ENCODE measurements around the gene ENTR1.

The ENTR1 gene

GRCh38 chr9:136355616-136356557 is 54.5 kb downstream of the ENTR1 start:
- TF ChIP-seq KLF8 (tag by site-specific recombination; IDR thresholded peaks at IDR 0.05) (peak; percentile 43; the same call in 1 of the 2 replicates), BCL11B (tag by site-specific recombination; IDR thresholded peaks at IDR 0.05; ENCODE audit: low read depth) (peak; percentile 82), ZFHX2 (tag by site-specific recombination; conservative IDR thresholded peaks at IDR 0.05) (peak; percentile 33; the same call in 1 of the 2 replicates), ZSCAN5A (tag by site-specific recombination; IDR thresholded peaks at IDR 0.05) (no peak), GLIS2 (tag by site-specific recombination; IDR thresholded peaks at IDR 0.05) (peak; percentile 32; the same call in 1 of the 2 replicates), KLF17 (tag by site-specific recombination; IDR thresholded peaks at IDR 0.05) (0 out of 2 replicates have a peak, but pooled peaks have one; percentile 14), HOXA7 (CRISPR knock-in tag; IDR thresholded peaks at IDR 0.05; ENCODE audit: borderline replicate concordance) (no peak), EGR2 (tag by site-specific recombination; IDR thresholded peaks at IDR 0.05; ENCODE audit: low read depth) (0 out of 2 replicates have a peak, but pooled peaks have one; percentile 15), ZNF10 (tag by site-specific recombination; IDR thresholded peaks at IDR 0.05) (no peak), ZIC2 (tag by site-specific recombination; IDR thresholded peaks at IDR 0.05) (peak; percentile 19; the same call in 1 of the 2 replicates)
- TF ChIP-seq, protein P1, sequence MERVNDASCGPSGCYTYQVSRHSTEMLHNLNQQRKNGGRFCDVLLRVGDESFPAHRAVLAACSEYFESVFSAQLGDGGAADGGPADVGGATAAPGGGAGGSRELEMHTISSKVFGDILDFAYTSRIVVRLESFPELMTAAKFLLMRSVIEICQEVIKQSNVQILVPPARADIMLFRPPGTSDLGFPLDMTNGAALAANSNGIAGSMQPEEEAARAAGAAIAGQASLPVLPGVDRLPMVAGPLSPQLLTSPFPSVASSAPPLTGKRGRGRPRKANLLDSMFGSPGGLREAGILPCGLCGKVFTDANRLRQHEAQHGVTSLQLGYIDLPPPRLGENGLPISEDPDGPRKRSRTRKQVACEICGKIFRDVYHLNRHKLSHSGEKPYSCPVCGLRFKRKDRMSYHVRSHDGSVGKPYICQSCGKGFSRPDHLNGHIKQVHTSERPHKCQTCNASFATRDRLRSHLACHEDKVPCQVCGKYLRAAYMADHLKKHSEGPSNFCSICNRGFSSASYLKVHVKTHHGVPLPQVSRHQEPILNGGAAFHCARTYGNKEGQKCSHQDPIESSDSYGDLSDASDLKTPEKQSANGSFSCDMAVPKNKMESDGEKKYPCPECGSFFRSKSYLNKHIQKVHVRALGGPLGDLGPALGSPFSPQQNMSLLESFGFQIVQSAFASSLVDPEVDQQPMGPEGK (tag by site-specific recombination; IDR thresholded peaks at IDR 0.05) = peak; percentile 20; the same call in 1 of the 2 replicates
- TF ChIP-seq, protein P2, sequence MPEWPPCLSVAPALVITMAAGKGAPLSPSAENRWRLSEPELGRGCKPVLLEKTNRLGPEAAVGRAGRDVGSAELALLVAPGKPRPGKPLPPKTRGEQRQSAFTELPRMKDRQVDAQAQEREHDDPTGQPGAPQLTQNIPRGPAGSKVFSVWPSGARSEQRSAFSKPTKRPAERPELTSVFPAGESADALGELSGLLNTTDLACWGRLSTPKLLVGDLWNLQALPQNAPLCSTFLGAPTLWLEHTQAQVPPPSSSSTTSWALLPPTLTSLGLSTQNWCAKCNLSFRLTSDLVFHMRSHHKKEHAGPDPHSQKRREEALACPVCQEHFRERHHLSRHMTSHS (tag by site-specific recombination; IDR thresholded peaks at IDR 0.05) = no peak
- TF ChIP-seq, protein P3, sequence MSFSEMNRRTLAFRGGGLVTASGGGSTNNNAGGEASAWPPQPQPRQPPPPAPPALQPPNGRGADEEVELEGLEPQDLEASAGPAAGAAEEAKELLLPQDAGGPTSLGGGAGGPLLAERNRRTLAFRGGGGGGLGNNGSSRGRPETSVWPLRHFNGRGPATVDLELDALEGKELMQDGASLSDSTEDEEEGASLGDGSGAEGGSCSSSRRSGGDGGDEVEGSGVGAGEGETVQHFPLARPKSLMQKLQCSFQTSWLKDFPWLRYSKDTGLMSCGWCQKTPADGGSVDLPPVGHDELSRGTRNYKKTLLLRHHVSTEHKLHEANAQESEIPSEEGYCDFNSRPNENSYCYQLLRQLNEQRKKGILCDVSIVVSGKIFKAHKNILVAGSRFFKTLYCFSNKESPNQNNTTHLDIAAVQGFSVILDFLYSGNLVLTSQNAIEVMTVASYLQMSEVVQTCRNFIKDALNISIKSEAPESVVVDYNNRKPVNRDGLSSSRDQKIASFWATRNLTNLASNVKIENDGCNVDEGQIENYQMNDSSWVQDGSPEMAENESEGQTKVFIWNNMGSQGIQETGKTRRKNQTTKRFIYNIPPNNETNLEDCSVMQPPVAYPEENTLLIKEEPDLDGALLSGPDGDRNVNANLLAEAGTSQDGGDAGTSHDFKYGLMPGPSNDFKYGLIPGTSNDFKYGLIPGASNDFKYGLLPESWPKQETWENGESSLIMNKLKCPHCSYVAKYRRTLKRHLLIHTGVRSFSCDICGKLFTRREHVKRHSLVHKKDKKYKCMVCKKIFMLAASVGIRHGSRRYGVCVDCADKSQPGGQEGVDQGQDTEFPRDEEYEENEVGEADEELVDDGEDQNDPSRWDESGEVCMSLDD (tag by site-specific recombination; IDR thresholded peaks at IDR 0.05) = no peak
- Histone ChIP-seq H3K27ac (ENCODE audit: extremely low read depth, low read depth, low read length) (no peak overlapping the region), H3K36me3 (ENCODE audit: control insufficient read depth in 2 of 2, insufficient read depth in 1 of 2, low read length in 2 of 2) (peaks cover 0 to 25% of the 10 kb centered on the region in 2 experiments; a peak in 1 of 3 replicates), H3K9me3 (ENCODE audit: control insufficient read depth, insufficient read depth, low read depth, low read length) (no peaks in the 10 kb centered on the region), H3K4me3 (ENCODE audit: low read depth, low read length) (no peak overlapping the region), H3K4me1 (ENCODE audit: control insufficient read depth, insufficient read depth, low read length) (no peaks in the 10 kb centered on the region)
- ChIA-PET POLR2A (no interaction called here), CTCF (interaction anchor here (0.6 kb wide), 1 partner anchor 16 kb away, joined by 3 read pairs; no protein-coding TSS in a partner anchor)

GRCh38 chr9:136354592-136355085 is 55.8 kb downstream of the ENTR1 start:
- H3K9me3 ChIP-seq (ENCODE audit: control insufficient read depth, insufficient read depth, low read depth, low read length) = no peaks in the 10 kb centered on the region
- no peaks in the 10 kb centered on the region for H3K4me1 ChIP-seq (ENCODE audit: control insufficient read depth, insufficient read depth, low read length)
- H3K4me3 ChIP-seq (ENCODE audit: low read depth, low read length) = no peak overlapping the region
- POLR2A ChIA-PET = interaction anchor here (1.1 to 1.9 kb wide), 4 partner anchors 8 to 38 kb away, joined by 3 to 18 read pairs (median 3); partner anchors contain the start of gene DNLZ
- no peak overlapping the region for H3K27ac ChIP-seq (ENCODE audit: extremely low read depth, low read depth, low read length)
- CTCF ChIA-PET = no interaction called here
- H3K36me3 ChIP-seq (ENCODE audit: control insufficient read depth in 2 of 2, insufficient read depth in 1 of 2, low read length in 2 of 2) = peaks cover 0 to 25% of the 10 kb centered on the region in 2 experiments; a peak in 1 of 3 replicates
- TF ChIP-seq EGR2 (tag by site-specific recombination; IDR thresholded peaks at IDR 0.05; ENCODE audit: low read depth) = 0 out of 2 replicates have a peak, but pooled peaks have one; percentile 11
- 0 out of 2 replicates have a peak, but pooled peaks have one; percentile 24 for TF ChIP-seq IKZF3 (tag by site-specific recombination; IDR thresholded peaks at IDR 0.05)
- no peak for TF ChIP-seq ZNF132 (tag by site-specific recombination; IDR thresholded peaks at IDR 0.05; ENCODE audit: borderline replicate concordance)
- no peak for TF ChIP-seq SCRT2 (tag by site-specific recombination; IDR thresholded peaks at IDR 0.05)
- no peak for TF ChIP-seq ZBTB21 (tag by site-specific recombination; IDR thresholded peaks at IDR 0.05)
- peak; percentile 98 for TF ChIP-seq KLF1 (tag by site-specific recombination; IDR thresholded peaks at IDR 0.05)
- TF ChIP-seq ZSCAN4 (tag by site-specific recombination; IDR thresholded peaks at IDR 0.05) = no peak
- peak; percentile 73 for TF ChIP-seq KLF17 (tag by site-specific recombination; IDR thresholded peaks at IDR 0.05)
- peak; percentile 10; the same call in 1 of the 2 replicates for TF ChIP-seq GLIS1 (tag by site-specific recombination; IDR thresholded peaks at IDR 0.05)
- TF ChIP-seq ZNF416 (tag by site-specific recombination; IDR thresholded peaks at IDR 0.05) = no peak

All from HEK293 (cell line).